COLO829 (cell line): ENCODE results near the gene FOSL2.

Experiments used
- DNase-seq: peaks from one replicate; pipeline ENCODE4 v3.0.0; 2012; ENCODE audit warnings: low spot score

FOSL2 gene

DNA sequence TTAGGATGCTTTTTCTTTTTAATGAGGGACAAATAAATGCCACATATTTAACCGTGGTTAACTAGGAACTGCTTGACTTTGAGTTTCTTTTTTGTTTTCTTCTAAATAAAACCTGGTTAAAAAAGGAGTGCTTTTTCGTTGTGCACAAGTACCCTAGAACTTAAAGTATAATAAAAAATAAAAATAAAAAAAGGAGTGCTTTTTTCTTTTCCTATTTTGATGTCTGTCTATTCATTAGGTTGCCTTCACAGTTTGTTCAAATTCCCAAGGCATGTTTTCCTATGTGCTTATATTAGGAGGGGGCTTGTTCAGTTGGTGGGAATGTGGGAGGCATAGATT is 4.4 kb downstream of the FOSL2 start:
- no peak for DNase-seq

DNA sequence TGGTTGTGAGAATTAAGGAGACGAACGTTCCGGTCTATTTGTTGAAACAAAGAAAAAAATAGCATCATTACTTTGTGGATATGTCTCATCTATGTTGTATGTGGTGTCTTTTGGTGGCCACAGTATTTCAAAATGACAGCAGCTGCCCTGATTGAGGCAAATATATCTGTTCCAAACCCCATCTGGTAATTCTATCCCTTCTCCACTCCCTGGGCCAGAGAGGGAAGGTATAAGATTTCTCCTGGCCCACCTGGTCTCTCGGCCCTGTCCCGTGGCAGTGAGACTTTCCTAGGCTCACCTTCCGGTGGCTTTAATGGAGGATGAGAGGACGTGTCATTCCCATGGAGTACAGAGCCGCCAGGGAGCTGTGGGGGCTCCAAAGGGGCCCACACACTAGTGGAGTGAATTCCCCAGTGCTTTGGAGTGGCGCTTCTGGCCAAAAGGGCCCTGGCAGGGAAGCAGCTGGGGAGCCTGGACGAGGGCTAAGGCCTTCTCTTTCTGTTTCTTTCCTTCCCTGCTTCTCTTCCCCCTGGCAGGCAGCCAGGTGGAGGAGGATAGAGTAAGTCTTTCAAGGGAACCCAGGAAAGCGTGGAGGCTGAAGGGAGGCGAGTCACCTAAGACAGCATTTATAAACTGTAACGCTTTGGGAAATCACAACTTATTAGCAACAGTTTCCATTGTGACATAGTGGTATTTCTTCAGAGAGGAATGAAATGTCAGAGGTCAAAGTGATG is 5.6 kb downstream of the FOSL2 start:
- no peak for DNase-seq

DNA sequence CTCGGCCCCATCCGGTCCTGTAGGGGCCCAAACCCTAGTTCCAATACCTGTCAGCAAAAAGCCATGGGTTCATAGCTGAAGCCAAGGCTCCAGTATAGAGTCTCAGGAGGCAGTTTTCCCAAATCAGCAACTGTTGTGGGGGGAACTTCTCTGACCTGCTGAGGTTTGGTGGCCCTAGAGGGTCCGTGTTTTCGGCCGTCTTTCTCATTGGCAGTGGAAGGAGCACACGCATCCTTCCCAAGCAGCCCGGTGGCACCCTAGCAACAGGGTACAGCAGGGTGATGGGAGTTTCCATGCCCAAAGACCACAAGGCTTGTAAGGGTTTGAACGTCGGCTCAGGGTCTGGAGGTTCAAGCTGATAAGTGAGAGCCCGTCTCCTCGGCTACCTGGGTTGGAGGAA is 6.6 kb downstream of the FOSL2 start:
- DNase-seq = no peak

DNA sequence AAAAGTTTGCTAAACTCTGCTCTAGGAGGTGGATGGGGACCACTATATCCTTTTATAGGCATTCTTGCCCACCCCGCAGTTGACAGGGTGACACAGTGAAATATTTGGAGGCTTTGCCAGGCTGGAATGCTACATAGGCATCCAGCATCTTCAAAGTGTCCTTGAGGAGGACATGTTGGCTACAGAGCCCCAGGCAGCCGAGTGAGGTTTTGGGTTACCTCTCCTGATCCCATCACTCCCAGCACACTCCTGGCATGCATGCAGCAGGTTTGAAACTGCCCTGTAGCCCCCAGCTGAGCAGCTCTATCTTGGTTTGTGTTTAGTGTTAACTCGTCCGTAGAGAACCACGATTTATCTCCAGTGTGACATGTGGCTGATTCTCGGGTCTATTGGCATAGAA is 7.3 kb downstream of the FOSL2 start:
- DNase-seq = no peak

DNA sequence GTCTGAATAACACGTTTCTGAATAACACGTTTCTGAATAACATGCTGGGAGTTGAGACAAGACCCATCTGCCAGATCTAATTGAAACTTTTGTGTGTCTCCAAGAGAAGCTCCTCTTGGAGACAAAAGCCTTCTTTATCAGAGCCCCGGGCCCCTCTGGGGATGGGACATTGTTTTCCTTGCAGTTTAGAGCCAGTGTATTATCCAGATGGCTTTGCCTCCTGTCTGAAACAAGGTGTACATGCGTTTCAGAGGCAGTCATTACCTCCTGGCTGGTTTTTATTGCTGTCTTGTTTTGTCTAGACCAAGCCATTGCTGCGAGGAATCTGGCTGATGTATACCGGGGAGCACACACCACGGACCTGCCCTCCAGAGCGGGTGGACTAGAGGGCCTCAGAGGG is 7.8 kb downstream of the FOSL2 start:
- DNase-seq = no peak

DNA sequence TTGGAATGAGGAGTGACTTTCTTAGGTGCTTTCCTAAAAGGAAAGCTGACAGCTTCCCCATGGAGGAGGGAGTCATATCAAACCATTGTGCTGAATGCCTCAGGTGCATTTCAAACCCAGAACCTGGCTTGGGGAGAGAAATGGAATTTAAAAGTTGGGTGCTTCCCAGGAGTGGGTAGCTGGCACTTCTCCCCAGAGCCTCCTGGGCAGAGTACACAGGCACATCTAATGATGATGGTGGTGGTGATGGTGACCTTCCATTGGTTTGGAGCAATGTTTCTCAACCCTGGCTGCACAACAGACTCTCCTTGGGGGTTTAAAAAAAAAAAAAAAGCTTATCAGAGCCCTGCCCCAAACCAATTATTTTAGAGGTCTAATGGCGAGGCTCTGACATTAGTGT is 8.3 kb downstream of the FOSL2 start:
- DNase-seq = no peak

DNA sequence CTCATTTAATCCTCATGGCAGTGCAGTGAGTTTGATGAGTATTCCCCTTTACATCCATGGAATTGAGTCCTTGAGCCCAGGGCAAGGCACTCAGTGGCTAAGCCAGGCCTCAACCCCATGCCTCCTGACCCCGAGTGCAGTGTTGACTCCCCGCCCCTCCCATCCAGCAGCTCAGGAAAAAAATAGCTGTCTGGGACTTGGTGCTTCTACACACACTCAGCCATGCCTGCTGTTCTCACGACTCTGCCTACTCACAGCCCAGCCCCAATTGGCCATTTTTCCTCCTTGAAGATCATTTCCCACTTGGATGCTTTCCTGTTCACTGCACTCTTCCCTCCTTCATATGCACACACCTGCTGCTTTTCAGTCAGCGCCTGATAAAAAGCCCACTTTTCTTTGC is 8.8 kb downstream of the FOSL2 start:
- DNase-seq = no peak

DNA sequence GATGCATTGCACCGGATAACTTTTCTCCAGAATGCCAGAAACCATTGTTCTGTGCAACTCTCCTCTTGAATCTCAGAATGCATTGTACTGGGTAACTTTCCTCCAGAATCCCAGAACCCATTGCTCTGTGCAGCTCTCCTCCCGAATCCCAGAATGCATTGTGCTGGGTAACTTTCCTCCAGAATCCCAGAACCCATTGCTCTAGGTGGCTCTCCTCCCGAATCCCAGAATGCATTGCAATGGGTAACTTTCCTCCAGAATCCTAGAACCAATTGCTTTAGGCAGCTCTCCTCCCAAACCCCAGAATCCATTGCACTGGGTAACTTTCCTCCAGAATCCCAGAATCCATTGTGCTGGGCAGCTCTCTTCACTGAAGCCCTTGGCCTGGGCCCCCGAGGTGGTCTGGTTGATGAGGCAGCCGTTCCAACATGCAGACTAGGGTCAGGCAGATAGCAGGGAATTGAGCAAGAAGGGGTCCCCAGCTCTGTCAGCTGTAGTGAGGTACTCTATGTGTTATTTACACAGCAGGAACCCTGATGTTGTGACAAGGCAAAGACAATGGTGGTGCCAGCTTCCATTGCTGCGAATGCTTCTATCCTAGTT is 9.4 kb downstream of the FOSL2 start:
- no peak for DNase-seq

DNA sequence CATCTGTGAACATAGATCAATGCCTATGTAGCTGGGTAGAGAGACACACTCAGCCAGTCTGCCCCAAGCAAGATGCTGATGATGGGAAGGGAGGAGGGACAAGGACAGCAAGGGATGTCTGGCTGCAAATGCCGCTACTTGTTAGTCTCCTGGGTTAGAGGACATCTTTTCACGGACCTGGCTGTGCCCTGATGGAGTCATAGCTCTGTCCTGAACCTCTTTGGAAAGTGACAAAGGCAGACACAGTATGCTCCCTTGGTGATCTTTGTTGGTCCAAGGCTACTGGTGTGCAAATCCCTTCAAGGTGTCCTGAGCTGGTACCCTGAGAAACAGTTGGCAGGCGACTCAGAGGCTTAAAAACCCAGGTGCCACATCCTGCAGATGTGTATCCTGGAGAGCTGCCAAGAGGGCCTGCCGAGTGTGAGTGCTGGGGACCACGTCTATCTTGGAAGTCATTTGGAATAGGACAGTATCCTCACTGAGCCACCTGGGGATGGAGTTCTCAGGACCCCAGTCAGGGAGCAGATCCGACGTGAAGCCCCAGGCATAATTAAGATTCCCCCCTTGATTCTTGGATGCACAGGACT is 10.8 kb downstream of the FOSL2 start:
- DNase-seq = no peak

DNA sequence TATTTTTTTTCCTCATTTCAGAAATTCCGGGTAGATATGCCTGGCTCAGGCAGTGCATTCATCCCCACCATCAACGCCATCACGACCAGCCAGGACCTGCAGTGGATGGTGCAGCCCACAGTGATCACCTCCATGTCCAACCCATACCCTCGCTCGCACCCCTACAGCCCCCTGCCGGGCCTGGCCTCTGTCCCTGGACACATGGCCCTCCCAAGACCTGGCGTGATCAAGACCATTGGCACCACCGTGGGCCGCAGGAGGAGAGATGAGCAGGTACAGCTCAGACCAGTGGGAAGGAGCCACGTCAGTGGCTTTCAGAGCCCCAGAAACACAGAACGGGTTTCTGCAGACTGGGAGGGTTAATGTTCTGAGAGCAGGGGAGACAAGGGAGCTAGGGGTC is 11.4 kb downstream of the FOSL2 start:
- no peak for DNase-seq

DNA sequence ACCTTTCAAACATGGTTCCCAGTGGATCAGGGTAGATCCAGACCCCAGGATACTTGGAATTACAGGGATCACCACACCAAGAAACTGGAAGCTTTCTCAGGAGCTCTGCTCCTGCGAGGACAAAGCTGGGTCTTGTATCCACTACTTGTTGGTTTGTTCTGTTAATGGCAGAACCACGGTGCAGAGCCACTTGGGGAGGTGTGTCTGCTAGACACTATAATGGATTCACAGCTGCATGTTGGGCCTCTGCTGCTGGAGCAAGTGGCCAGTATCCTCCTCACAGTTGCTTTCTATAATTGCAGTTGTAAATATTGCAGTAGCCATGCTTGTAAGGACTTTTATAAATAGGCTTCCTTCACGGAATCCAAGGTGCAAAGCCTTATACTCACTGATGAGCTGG is 12.9 kb downstream of the FOSL2 start:
- DNase-seq = no peak

DNA sequence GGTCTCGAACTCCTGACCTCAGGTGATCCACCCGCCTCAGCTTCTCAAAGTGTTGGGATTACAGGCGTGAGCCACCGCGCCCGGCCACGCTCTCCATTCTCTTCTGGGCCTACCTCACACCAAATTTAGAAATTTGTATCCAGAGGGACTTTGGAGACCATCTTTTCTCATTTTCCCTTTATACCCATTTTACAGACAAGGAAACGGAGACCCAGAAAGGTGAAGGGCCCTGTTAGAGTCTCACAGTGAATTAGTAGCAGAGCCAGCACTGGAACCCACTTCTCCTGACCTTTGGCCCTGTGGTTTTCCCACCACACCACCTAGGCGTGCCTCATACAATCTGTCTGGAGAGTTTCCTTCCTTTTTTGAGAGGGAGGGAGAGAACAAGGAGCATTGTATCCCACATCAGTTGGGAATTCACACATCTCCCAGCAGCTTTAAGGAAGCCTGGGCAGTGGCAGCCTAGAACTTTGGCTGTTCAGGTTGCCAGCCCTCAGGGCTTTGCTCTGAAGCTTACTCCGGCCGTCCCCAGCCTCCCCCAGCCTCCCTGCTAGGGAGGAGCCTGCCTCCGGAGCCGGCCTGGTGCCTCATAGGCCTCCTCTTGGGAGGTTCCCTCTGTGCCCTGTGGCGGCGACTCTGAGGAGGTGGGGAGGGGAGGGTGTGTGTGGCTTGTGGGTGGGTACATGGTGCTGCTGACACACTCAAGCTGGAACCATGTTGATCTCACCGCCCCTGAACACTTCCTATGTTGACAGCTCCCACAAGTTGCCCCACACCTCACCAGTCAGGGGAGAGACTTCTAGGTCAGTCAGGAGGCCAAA is 13.8 kb downstream of the FOSL2 start:
- DNase-seq = no peak

DNA sequence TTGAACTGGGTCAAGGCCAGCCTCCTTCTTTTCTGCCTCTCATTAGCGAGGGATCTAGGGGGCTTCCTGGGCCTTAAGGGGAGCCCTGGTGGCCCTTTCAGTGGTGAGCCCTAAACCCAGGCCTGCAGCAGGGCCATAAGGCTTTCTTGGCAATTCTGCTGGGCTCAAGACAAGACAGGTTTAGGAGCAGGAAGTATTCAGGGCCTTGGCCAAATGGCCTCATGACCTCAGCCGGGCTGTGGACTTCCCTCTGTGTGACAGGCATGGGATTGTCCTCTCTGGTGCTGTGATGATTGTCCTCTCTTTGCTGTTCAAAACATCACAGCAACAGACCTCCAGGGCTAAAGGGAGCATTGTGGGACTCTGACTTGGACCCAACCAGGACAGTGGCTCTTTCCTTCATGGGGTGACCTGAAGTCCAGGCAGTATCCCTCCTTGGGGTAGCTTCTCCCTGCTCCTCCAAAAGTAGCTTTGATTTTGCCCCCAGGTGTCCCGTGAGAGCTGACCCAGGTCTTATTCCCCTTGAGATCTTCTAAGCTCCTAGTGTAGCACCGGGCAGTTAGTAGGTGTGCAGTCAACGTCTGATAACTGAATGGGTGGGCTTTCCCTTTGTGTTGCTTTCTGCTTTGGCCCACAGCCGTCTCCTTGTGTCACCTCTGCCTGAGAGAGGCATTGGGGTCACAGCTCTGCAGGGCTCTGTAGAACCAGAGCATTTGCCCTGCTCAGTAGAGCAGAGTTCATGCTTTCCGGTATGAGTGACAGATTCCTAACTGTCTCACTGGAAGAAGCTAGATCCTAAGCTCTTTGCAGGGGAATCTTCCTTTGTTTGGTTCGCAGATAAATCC is 14.7 kb downstream of the FOSL2 start:
- DNase-seq = no peak

DNA sequence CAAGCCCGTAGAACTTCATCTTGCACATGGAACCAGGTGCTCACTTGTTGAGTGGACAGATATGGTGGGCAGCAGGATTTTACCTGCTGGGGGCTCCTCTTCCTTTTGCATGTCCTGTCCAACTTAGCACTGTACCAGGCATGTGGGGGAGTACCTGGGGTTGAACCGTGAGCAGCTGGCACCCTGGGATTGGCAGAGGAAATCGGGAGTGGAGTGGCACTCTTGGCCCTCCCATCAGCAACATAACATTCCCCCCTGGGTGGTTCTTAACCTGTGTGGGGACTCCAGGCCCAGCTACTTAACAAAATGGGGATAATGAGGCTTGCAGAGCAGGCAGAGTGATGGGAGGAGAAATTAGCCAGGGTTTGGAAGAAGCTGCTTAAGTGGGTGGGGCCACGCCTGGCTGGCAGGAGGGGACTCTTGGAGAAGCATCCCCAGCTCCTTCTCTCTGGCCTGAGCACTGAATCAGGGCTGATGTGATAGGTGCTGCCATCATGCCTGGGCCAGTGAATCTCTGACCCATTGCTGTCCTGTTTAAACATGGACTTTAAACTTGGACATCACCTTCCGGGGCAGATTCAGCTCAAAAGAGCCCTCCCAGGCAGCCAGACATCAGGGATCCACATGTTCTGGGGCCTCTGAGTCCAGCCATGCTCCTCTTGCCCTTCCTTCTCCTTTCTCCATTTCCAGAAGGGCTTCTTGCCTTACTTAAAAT is 15.5 kb downstream of the FOSL2 start:
- no peak for DNase-seq

DNA sequence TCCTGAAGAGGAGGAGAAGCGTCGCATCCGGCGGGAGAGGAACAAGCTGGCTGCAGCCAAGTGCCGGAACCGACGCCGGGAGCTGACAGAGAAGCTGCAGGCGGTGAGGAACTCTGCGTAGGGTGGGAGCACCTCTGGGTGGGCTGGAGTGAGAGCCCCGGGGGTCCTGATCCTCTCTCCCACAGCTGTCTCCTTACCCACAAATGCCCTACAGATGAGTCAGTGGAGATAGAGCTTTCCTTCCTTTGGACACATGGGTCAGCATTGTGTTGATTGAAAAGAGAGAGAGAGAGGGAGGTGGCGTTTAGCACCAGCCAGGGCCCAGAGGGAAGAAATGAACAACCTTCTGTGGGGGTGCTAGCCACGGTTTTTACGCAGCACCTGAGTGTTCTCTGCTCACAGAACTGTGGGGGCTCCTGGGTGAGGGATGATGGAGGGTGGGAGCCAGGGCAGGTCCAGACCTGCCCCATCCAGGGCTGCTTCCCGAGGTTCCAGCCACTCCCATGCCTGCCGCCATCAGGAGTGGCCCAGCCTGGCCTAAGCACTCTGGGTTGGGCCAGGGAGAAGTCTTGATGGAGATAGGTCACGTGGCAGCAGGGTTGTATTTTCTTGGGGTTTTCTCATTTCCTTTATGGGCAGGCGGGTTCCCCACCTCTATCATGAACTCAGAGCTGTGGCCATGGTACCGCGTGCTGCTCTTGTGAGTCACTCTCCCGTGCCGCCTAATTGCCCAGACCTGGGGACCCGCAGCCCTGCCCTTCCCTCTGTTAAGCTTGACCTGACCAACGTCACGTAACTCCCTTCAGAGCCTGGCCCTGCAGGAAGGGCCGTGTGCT is 16.3 kb downstream of the FOSL2 start:
- DNase-seq = no peak

DNA sequence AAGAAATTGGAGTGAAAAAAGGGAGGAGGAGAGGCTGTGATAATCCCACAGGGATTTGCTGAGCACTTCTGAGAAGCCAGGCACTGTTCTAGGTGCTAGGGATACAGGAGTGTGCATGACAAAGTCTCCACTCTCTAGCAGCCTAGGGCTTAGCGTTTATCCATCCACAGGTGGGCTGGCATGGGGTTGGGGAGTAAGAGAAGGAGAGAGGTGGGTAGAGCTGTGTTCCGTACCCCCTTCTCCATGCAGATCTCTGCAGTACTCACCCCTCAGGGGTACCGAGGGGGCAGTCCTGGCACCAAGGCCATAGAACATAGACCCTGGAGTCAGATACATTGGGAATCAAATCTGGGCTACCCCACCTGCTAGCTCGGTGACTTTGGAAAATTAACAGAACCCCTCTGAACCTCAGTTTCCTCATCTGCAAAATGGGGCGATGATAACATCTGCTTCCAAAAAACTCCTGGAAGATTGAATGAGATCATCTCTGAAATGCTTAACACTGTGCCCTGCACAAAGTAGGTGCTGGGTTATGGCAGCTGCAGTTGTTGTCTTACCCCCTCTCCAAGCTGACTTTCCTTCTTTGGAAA is 18.6 kb downstream of the FOSL2 start:
- no peak for DNase-seq

DNA sequence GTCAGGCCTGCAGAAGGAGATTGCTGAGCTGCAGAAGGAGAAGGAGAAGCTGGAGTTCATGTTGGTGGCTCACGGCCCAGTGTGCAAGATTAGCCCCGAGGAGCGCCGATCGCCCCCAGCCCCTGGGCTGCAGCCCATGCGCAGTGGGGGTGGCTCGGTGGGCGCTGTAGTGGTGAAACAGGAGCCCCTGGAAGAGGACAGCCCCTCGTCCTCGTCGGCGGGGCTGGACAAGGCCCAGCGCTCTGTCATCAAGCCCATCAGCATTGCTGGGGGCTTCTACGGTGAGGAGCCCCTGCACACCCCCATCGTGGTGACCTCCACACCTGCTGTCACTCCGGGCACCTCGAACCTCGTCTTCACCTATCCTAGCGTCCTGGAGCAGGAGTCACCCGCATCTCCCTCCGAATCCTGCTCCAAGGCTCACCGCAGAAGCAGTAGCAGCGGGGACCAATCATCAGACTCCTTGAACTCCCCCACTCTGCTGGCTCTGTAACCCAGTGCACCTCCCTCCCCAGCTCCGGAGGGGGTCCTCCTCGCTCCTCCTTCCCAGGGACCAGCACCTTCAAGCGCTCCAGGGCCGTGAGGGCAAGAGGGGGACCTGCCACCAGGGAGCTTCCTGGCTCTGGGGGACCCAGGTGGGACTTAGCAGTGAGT is 19.4 kb downstream of the FOSL2 start:
- DNase-seq = no peak

DNA sequence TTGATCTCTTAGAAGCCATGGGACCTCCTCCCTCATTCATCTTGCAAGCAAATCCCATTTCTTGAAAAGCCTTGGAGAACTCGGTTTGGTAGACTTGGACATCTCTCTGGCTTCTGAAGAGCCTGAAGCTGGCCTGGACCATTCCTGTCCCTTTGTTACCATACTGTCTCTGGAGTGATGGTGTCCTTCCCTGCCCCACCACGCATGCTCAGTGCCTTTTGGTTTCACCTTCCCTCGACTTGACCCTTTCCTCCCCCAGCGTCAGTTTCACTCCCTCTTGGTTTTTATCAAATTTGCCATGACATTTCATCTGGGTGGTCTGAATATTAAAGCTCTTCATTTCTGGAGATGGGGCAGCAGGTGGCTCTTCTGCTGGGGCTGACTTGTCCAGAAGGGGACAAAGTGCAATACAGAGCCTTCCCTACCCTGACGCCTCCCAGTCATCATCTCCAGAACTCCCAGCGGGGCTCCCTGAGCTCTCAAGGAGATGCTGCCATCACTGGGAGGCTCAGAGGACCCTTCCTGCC is 20.0 kb downstream of the FOSL2 start:
- no peak for DNase-seq

DNA sequence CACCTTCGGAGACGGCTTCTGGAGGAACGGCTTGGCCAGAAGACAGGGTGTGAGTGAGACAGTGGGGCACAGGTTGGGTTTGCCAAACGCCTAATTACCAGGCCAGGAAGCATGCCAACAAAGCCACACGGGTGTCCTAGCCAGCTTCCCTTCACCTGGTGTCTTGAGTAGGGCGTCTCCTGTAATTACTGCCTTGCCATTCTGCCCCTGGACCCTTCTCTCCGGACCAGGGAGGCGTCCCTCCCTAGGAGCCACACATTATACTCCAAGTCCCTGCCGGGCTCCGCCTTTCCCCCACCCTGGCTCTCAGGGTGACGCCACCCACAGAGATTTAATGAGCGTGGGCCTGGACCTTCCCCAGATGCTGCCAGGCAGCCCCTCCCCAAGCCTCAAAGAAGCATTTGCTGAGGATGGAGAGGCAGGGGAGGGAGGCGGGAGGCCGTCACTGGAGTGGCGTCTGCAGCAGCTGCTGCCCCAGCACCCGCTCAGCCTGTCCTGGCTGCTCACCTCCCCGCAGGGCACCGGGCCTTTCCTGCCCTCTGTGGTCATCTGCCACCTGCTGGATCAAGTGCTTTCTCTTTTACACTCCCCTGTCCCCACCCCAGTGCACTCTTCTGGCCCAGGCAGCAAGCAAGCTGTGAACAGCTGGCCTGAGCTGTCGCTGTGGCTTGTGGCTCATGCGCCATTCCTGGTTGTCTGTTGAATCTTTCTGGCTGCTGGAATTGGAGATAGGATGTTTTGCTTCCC is 20.7 kb downstream of the FOSL2 start:
- no peak for DNase-seq
